GM03348 (cell line): ENCODE results near the gene TSSC4.
A peak's percentile ranks its signal among the peaks of the same experiment; 100 is the strongest.

Source experiments
- DNase-seq: peaks from one replicate; pipeline ENCODE4 v3.0.0; 2012; ENCODE audit warnings: low spot score

TSSC4 gene

DNA sequence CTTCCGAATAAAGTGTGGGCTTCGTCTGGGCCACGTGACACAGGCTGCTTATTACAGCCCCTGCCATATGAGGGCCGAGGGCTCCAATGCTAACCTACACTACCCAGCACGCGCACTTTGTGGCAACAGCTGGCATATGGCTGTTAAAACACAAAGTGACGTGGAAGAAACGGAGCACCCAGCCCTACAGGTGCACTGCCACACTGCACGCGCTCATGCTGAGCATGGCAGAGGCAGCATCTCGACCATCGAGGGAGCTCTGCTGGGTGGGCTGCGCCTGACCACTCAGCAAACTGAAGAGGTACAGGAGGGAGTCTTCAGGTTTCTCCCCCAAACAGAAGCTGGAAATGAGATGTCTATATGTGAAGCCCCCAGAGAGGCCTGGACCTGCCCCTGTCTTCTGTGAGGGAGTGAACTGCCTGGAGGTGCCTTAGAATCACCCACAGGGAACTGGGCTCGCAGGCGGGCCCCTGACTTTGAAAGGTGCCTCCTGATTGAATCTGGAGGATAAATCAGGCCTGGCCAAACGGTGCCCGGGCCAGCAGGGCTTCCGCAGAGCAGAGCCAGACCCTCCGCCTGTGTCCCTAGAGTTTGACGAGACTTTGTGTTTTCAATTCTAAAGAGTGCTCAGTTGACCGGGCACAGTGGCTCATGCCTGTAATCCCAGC lies 18.3 kb downstream of the TSSC4 start:
- no peak for DNase-seq

- peak; percentile 85 for DNase-seq
These were observed 19.3 kb downstream of the TSSC4 start for GRCh38 chr11:2419638-2420501.

- DNase-seq: peak; percentile 96
These were observed 20.1 kb downstream of the TSSC4 start for GRCh38 chr11:2420502-2421225.

GRCh38 chr11:2421226-2421994 lies 20.9 kb downstream of the TSSC4 start:
- DNase-seq: no peak

DNA sequence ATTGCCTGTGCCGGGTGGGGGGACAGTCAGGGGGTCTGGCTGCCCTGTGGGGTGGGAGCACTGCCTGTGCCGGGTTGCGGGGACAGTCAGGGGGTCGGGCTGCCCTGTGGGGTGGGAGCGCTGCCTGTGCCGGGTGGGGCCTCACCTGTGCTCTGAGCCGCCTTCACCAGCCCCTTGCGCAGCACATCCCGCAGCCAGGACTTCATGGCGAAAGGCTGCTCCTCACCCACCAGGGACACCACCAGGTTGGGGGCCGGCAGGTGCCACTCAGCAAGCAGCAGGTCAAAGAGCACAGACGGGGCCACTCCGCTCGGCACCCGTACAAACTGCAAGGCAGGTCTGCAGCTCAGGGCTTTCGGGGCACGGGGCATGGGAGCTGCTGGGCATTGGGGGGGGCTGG lies 21.4 kb downstream of the TSSC4 start:
- DNase-seq: no peak

GRCh38 chr11:2422461-2423156 lies 22.1 kb downstream of the TSSC4 start:
- DNase-seq: no peak

DNA sequence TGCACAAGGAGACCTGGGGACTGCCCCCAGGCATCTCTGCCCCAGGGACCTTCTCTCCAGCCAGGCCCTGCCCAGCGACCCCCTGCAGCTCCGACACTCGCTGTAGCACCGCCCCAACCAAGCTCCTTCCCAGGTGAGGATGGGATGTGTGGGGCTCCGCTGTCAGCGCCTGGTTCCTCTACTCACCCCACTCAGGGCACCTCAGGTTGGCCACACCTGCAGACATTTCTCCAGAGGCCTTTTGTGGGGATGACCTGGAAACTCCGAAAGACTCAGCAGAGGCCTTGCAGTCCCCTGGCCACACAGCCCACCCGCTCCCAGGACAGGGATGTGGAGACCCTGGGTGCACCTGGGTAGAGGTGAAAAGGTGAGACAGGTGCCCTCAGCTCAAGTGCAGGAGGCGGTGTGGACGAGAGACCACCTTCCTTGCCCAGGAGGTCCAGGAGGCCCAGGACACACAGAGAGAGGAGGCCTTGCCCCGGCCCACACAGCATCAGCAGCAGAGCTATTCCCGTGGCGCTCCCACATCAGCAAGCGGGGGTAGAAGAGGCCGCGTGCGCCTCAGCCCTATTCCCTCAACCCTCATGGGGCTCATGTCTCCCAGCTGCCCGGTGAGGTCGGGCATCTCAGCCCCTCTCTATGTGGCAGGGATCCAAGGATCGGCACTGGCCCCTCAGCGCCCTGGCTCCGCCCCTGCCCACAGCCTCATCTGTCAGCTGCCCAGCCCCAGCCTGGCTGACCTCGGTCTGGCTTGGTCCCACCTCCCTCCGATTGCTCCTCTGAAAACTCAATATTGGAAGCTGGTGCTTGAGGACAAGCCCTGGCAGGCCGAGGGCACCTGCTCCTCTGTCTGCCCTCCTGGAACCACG lies 22.8 kb downstream of the TSSC4 start:
- no peak for DNase-seq

DNA sequence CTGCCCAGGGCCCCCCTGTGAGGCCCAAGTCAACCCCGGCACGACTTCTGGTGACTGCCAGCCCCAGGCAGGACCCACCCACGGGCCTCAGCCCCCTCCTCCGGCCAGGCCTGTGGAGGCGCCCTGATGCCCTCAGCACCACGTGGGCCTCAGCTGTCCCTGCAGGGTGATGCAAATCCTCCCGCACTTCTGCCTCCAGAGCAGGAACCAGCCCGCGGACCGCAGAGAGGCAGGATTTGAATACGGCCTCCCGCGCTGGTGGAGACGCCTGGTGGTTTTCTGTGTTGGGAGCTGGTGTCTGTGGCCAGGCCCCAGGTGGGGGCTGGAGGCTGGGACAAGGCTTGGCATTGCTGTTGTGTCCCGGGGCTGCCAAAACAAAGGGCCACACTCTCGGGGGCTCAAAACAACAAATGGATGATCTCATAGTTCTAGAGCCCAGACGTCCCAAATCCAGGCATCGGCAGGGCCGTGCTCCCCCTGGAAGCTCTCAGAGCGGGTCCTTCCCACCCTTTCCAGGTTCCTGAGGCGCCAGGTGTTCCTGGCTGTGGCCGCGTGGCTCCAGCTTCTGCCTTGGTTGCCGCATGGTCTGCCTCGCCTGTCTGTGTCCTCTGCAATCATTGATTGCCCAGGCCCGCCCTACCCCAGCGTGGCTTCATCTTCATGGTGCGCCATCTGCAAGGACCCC lies 24.4 kb downstream of the TSSC4 start:
- DNase-seq: no peak

DNA sequence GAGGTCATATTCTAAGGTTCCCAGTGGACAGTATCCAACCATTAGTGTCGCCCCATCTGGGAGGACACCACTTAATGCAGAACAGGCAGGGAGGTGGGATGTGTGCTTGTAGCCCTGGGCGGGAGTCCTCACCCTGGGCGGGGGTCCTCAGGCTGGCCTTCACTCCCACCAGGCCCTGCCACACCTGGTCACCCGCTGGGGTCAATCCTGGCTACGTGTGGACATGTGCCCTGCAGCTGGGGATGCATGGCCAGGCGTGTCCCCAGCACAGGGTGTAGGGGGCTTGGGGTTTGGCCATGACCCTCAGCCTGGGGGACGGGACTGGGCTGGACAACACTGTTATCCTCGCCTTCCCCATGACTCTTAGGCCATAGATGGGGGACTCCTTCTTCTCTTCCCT lies 25.0 kb downstream of the TSSC4 start:
- no peak for DNase-seq

- DNase-seq: no peak
These were observed 25.7 kb downstream of the TSSC4 start for GRCh38 chr11:2426221-2426620.

- no peak for DNase-seq
These were observed 26.4 kb downstream of the TSSC4 start for GRCh38 chr11:2426826-2427521.

DNA sequence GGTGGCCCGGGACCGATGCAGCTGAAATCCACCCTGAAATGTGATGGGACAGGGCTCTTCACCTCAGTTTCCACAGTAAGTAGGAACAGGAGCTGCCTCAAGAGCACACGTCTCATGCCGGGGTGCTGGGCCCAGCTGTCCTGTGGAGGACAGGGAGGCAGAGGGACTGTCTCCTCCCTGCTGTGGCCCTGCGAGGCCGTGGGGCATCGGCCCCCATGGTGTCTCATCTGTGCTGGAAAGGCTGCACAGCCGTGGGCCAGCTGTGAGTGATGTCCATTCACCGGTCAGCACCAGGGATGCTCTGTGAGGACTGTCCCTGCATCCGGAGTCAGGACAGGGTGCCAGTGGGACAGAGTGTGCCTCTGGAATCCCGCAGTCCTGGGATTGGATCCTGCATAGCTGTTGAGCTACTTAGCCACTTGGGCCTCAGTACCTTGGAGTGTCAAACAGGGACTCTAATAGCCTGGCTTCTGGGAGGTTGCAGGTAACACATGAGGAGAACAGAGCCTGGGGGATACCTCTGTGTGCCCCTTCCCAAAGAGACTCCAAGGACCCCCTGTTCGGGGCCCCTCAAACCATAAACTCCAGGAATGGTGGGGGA lies 27.3 kb downstream of the TSSC4 start:
- DNase-seq: no peak

DNA sequence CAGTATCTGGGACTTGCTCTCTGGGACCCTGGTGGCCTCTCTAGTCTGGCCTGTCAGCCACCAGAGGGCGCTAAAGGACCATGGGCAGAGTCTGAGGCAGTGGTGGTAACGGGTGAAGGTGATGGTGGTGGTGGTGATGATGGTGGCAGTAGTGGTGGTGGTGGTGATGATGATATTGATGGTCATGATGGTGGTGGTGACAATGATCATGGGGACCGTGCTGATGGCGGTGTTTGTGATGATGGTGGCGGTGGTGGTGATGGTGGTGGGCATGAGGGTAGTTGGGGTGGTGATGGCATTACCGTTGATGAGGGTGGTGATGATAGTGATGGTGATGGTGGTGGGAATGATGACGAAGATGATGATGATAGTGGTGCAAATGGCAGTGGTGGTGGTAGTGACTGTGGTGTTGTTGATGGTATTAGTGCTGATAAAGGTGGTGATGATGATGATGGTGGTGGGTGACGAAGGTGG lies 27.8 kb downstream of the TSSC4 start:
- peak; percentile 69 for DNase-seq

DNA sequence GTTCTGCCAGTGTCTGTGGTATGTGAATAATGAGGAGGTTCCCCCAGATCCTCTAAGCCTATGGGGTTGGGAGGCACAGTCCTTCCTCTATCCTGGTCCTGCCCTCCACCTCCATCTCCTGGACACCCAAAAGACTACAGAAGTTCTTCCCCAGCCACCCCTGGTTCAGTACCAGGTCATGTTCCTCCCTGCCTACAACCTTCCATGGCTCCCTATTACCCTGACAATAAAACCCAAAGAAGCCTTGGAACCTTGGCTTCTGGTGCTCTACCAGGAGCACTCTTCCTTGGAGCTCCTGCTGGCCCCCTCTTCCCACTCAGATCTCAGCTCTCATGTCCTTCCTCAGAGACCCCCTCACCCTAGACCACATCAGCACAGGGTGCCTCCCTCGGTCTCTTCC lies 30.8 kb downstream of the TSSC4 start:
- DNase-seq: no peak

DNA sequence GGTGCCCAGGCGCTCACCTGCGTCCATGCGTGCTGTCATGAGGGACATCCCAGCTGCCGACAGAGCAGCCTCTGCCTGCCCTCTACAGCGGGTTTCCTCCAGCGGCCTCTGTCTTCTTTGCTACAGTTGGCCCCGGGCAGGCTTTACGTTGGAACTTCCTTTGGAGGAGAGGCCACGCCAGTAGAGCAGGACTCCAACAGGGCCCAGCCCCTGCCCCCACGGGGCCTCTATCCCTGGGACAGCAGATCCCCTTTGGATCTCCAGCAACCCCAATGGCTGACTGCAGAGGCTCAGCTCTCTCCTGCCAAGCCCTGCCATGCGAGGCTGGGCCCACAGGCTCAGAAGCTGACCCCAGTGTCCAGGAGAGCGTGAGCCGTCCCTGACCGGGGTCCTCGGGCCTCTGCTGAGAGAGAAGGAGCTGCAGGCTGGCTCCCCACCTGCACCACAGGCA lies 31.6 kb downstream of the TSSC4 start:
- DNase-seq: no peak

DNA sequence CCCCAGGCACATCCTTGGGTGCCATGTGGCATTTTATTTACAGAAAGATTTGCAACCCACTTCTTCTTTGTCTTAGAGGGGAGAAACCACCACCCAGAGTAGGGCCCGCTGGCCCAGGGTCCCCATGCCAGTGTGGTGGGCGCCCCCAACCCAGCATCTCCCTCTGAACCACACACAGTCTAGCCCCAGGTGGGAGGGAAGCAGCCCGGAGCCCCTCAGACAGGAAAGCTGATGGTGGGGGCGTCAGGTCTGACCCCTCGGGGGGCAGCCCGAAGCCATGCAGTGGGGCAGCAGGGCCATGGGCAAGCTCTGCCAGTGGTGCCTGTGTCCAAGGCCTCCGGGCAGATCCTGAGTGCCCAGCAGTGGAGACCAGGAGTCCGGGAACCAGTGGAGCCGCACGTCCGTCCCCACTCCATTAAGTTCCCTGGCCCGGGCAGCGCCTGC lies 32.1 kb downstream of the TSSC4 start:
- DNase-seq: no peak

DNA sequence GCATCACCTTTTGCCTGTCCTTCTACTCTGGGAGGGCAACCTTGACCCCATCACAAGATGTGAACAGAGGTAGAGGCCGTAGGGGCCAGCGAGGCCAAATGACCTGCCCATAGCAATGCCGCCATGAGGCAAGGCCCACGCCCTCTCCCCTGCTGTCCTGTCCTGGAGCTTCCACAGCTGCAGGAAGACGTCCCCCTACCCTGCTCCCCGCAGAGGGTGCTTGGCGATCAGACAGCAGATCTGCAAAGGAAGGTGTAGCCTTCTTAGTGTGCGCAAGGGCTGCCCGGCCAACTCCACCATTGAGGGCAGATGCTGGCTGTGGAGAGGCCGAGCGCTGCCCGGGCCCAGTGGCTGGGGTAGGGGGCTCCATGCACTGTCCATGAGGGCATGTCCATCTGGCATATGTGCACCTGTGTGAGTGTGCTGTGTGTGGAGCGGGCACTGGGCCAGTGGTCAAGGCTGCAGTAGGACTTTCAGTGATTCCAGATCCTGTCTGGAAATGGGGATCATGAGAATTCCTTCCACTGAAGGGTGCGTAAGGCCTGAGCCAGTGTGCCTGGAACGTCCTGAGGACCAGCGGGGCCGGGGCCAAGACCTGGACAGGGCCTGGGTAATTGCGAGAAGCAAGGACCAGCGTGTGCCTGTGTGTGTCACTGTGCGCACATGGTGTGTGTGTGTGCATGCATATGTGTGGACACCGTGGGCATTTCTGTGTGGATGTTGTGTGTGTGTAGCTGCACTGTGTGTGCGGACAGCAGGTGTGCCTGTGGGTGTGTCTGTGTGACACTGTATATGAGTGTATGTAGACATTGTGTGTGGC lies 32.8 kb downstream of the TSSC4 start:
- no peak for DNase-seq

- no peak for DNase-seq
These were observed 33.5 kb downstream of the TSSC4 start for GRCh38 chr11:2434008-2434407.
